GM10266 (cell line): ENCODE measurements around the gene CAMTA1.

ENCODE experiments used
- DNase-seq: peaks from one replicate; pipeline ENCODE4 v3.0.0; 2012; ENCODE audit errors: extremely low spot score
- CTCF ChIP-seq: IDR thresholded peaks from 2 replicates; pipeline ENCODE4 v1.5.1; 2012; ENCODE audit warnings: mild to moderate bottlenecking, low read depth; ENCODE audit not compliant: control insufficient read depth, insufficient read depth; ENCODE audit errors: missing control alignments

CAMTA1 gene

GRCh38 chr1:7225711-7226505, 440.7 kb downstream of the CAMTA1 start:
- TF ChIP-seq CTCF = no peak
- no peak for DNase-seq

GRCh38 chr1:7227654-7228053, 442.4 kb downstream of the CAMTA1 start:
- DNase-seq = no peak
- no peak for TF ChIP-seq CTCF

GRCh38 chr1:7228252-7228961, 443.2 kb downstream of the CAMTA1 start:
- DNase-seq = no peak
- TF ChIP-seq CTCF = no peak

GRCh38 chr1:7229186-7229585, 443.9 kb downstream of the CAMTA1 start:
- TF ChIP-seq CTCF = no peak
- no peak for DNase-seq

GRCh38 chr1:7229696-7230631, 444.7 kb downstream of the CAMTA1 start:
- TF ChIP-seq CTCF = no peak
- DNase-seq = no peak

- TF ChIP-seq CTCF = no peak
- DNase-seq = no peak
Measured at GRCh38 chr1:7232441-7233236, 447.4 kb downstream of the CAMTA1 start.
